Lower lobe of right lung (tissue), 2 donors: ENCODE results near the gene PDLIM7. TPM values are rescaled to one million over a fixed set of nuclear protein-coding genes. Genes with fewer than 3 reads are reported as not detected.
A peak's percentile ranks its signal among the peaks of the same experiment; 100 is the strongest.

Source experiments
- ATAC-seq, 2 donors: fragments of 200-7000 bp; cut with Tn5 transposase; one replicate each; pipeline ENCODE4 v1.9.1; 2020 to 2022; ENCODE audit warnings: mild to moderate bottlenecking in 2 of 2, moderate library complexity in 2 of 2
- DNase-seq: peaks from one replicate; pipeline ENCODE4 v3.0.0-alpha.2; 2020
- H3K27ac ChIP-seq: fragments of 200-600 bp; one replicate; pipeline ENCODE4 v1.8.0; 2022
- H3K27me3 ChIP-seq: fragments of 200-600 bp; one replicate; pipeline ENCODE4 v1.8.0; 2022; ENCODE audit warnings: low read depth
- H3K36me3 ChIP-seq: fragments of 200-600 bp; one replicate; pipeline ENCODE4 v1.8.0; 2022; ENCODE audit warnings: mild to moderate bottlenecking
- H3K4me1 ChIP-seq: fragments of 200-600 bp; one replicate; pipeline ENCODE4 v1.8.0; 2022
- H3K4me3 ChIP-seq: fragments of 200-600 bp; one replicate; pipeline ENCODE4 v1.8.0; 2022; ENCODE audit warnings: mild to moderate bottlenecking
- H3K9me3 ChIP-seq: fragments of 200-600 bp; one replicate; pipeline ENCODE4 v1.8.0; 2022
- CTCF ChIP-seq: fragments of 200-600 bp; IDR thresholded peaks from one replicate; pipeline ENCODE4 v1.8.0; 2022; ENCODE audit warnings: antibody characterized with exemption, mild to moderate bottlenecking
- intact Hi-C: fragments of 100-400 bp; cut with DNase I; formaldehyde crosslinking; loops from one replicate; pipeline ENCODE4 v1.11.0; 2022
- total RNA-seq: library from RNA; stranded (reverse); fragmentation: NEBNext Ultra II Directional; extraction: Animal tissue kit (Norgen Biotek cat#: 25700); gene quantifications from one replicate; pipeline ENCODE4 v1.2.1, GENCODE V29; 2021
- donor health status: DM: no; HTN: yes; CAD: no; lungs with severe emphysema.

PDLIM7 gene
- total RNA-seq, 1 donor from 2014 or later = 47.1 TPM

GRCh38 chr5:177483994-177484901, 13.2 kb downstream of the PDLIM7 start:
- intact Hi-C loops = no loop called here

GRCh38 chr5:177483042-177483441, 14.4 kb downstream of the PDLIM7 start:
- ATAC-seq (no peak), DNase-seq (no peak)
- Histone ChIP-seq H3K4me1 (peaks cover 24% of the 10 kb centered on the region), H3K9me3 (no peaks in the 10 kb centered on the region), H3K27me3 (no peaks in the 10 kb centered on the region), H3K4me3 (no peak overlapping the region), H3K27ac (no peak overlapping the region), H3K36me3 (peaks cover 46% of the 10 kb centered on the region)
- TF ChIP-seq CTCF = no peak
- intact Hi-C loops = no loop called here

More at GRCh38 chr5:177483994-177484901, 13.2 kb downstream of the PDLIM7 start:
- Histone ChIP-seq H3K9me3 (no peaks in the 10 kb centered on the region), H3K27me3 (no peaks in the 10 kb centered on the region), H3K4me3 (no peak overlapping the region), H3K4me1 (peaks cover 11% of the 10 kb centered on the region), H3K27ac (no peak overlapping the region), H3K36me3 (peaks cover 58% of the 10 kb centered on the region)
- DNase-seq (no peak), ATAC-seq (no peak)
- no peak for TF ChIP-seq CTCF

GRCh38 chr5:177482359-177482795, 15.0 kb downstream of the PDLIM7 start:
- no peak for TF ChIP-seq CTCF
- no peaks in the 10 kb centered on the region for H3K9me3 ChIP-seq
- H3K27me3 ChIP-seq = no peaks in the 10 kb centered on the region
- DNase-seq = no peak
- intact Hi-C loops = no loop called here
- peaks cover 24% of the 10 kb centered on the region for H3K4me1 ChIP-seq
- no peak for ATAC-seq
- no peak overlapping the region for H3K4me3 ChIP-seq
- H3K27ac ChIP-seq = no peak overlapping the region
- H3K36me3 ChIP-seq = peaks cover 40% of the 10 kb centered on the region

- ATAC-seq (peak; percentile 35 to 36), DNase-seq (no peak)
- intact Hi-C loops = no loop called here
- H3K4me3 ChIP-seq = no peak overlapping the region
- TF ChIP-seq CTCF = no peak
- no peaks in the 10 kb centered on the region for H3K9me3 ChIP-seq
- no peaks in the 10 kb centered on the region for H3K27me3 ChIP-seq
- H3K4me1 ChIP-seq = peaks cover 24% of the 10 kb centered on the region
- H3K27ac ChIP-seq = peak overlapping the region; percentile 62
- H3K36me3 ChIP-seq = peaks cover 18% of the 10 kb centered on the region
Measured at GRCh38 chr5:177479774-177480173, 17.6 kb downstream of the PDLIM7 start.

GRCh38 chr5:177478711-177479646, 18.4 kb downstream of the PDLIM7 start:
- Histone ChIP-seq H3K36me3 (peaks cover 17% of the 10 kb centered on the region), H3K4me3 (no peak overlapping the region), H3K4me1 (peaks cover 24% of the 10 kb centered on the region), H3K27me3 (no peaks in the 10 kb centered on the region), H3K27ac (peak overlapping the region; percentile 62), H3K9me3 (no peaks in the 10 kb centered on the region)
- no peak for TF ChIP-seq CTCF
- ATAC-seq (peak; percentile 78 to 79), DNase-seq (peak; percentile 79)
- intact Hi-C loops = no loop called here
